ENCODE results near the gene RNF6.
A peak's percentile ranks its signal among the peaks of the same experiment; 100 is the strongest.
"Not testable (repeated sequence)": the region's sequence is repeated elsewhere in the genome, so short reads cannot be mapped to it uniquely, and the experiment has no call there.

The RNF6 gene

DNA sequence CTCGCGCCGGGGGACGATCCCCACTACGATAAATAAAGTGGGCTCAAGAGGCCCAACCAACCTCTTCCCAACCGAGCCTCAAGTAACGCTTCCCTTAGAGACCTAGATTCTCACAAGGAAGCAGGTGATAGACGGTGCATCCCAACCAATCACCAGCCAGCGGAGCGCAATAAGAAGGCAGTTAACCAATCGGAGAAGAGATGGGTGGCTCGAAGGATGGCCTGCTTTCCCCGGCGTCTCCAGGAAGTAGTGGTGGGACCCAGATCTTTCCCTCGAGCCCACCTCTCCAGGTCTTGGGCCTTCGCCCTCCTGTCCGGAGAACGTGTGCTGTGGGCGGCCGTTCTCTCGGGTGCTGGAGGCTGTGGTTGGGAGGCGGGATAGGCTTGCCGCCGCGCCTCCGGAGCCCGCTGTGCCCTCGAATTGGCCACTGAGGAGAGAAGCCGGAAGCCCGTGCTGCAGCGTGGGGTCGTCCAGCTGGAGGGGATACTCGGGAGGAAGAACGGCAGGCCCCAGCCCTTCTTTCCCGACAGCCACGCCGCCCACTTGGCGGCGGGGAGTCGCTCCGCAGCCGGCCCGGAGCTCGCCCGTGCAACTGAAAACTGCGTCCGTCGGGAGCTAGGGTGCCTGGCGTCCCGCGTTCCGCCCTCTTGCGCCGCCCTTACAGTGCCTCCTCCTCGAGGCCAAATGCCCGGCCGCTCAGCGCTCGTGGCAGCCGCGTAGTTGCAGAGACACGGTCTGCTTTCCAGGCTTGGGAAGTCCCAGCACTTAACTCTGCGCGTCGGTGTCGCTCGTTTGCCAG is at the start of gene RNF6:
Gene RNF6 (minus strand): TSS at position 594 of the 799 bp plus-strand sequence. CDS start 2,665 bp downstream, outside the sequence.
- no peaks in the 10 kb centered on the region for H3K27me3 Mint-ChIP-seq
- peak; percentile 94 for DNase-seq
- peaks cover 44% of the 10 kb centered on the region for H3K4me1 Mint-ChIP-seq (ENCODE audit: low read depth)
- H3K36me3 Mint-ChIP-seq (ENCODE audit: low read depth) = peaks cover 50% of the 10 kb centered on the region
- peak within 1 kb of the TSS; percentile 99 for H3K27ac Mint-ChIP-seq
- peak within 1 kb of the TSS; percentile 95 for H3K4me3 Mint-ChIP-seq
- H3K9me3 Mint-ChIP-seq = no peaks in the 10 kb centered on the region

DNA sequence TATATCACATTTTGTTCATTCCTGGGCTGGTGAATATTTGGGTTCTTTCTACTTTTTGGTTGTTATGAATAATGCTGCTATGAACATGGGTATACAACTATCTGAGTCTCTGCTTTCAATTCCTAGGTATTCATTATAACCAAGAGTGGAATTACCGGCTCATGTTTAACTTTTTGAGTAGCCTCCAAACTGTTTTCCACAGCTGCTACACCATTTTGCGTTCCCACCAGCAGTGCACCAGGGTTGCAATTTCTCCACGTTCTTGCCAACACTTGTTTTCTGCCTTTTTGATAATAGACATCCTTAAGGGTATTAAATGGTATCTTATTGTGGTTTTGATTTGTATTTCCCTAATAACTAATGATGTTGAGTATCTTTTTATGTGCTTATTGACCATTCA is 48.6 kb upstream of the RNF6 start:
- H3K4me3 Mint-ChIP-seq = no peak overlapping the region
- H3K36me3 Mint-ChIP-seq (ENCODE audit: low read depth) = no peaks in the 10 kb centered on the region
- H3K27me3 Mint-ChIP-seq = no peaks in the 10 kb centered on the region
- peaks cover 44% of the 10 kb centered on the region for H3K4me1 Mint-ChIP-seq (ENCODE audit: low read depth)
- no peaks in the 10 kb centered on the region for H3K9me3 Mint-ChIP-seq
- H3K27ac Mint-ChIP-seq = no peak overlapping the region
- DNase-seq = no peak

DNA sequence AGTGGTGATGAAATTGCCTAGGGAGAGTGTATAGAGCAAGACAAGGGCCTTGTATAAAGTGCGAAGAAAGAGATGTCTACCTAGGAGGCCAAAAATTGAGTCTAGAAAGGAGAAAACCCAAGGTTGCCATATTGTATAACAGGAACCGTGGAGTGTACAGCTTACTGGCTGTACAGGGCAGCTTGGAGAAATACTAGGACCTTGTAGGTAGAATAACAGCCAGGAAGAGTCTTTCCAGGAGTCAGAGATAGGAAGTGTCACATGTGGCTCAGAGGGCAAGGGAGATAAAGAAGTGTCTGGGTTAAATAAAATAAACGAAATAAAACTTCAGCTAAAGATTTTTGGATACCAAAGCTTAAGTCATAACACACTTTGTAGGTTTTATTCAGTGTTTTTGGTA is 44.2 kb upstream of the RNF6 start:
- no peaks in the 10 kb centered on the region for H3K27me3 Mint-ChIP-seq
- H3K4me3 Mint-ChIP-seq = no peak overlapping the region
- H3K9me3 Mint-ChIP-seq = peaks cover 5% of the 10 kb centered on the region
- H3K36me3 Mint-ChIP-seq (ENCODE audit: low read depth) = peaks cover 3% of the 10 kb centered on the region
- DNase-seq = no peak
- no peak overlapping the region for H3K27ac Mint-ChIP-seq
- H3K4me1 Mint-ChIP-seq (ENCODE audit: low read depth) = peaks cover 53% of the 10 kb centered on the region

DNA sequence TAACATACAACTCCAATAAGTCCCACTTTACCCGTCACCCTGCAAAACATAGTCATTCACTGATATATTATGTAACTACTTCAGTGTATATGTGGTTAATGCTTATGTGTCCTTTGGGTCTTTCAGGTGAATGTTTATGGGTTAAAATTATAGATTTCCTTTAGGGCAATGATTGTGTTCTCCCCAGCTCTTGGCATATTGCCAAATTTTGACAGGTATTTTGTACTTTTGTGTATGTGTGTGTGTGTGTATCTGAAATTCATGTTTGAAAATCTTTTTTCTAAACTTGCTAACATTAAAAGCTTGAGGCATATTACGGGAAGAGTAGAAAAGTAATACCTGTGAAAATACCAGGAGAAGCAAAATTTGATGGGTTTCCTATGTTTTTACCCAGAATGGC is 40.0 kb upstream of the RNF6 start:
- no peak for DNase-seq
- Mint-ChIP-seq H3K36me3 (ENCODE audit: low read depth) (peaks cover 3% of the 10 kb centered on the region), H3K27ac (no peak overlapping the region), H3K4me3 (no peak overlapping the region), H3K4me1 (ENCODE audit: low read depth) (peaks cover 58% of the 10 kb centered on the region), H3K27me3 (no peaks in the 10 kb centered on the region), H3K9me3 (peaks cover 5% of the 10 kb centered on the region)

DNA sequence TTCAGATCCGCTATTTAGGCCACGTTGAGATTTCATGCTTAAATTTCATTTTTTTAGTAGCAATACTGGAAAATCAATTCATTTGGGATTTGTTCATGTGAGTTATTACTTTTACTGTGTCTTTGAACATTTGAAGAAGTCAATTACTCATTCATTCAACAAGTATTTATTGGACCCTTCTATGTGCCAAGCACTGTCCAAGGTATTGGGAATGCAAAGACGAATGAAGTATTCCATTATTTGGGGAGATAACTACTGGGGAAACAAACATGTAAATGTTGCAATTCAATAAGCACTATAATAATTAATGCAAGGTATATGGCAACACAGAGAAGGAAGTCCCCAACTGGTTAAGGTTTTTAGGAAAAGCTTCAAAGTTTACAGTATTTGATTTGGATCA is 37.5 kb upstream of the RNF6 start:
- Mint-ChIP-seq H3K4me1 (ENCODE audit: low read depth) (peaks cover 60% of the 10 kb centered on the region), H3K27ac (no peak overlapping the region), H3K36me3 (ENCODE audit: low read depth) (peaks cover 6% of the 10 kb centered on the region), H3K27me3 (no peaks in the 10 kb centered on the region), H3K4me3 (no peak overlapping the region), H3K9me3 (peaks cover 4% of the 10 kb centered on the region)
- no peak for DNase-seq

DNA sequence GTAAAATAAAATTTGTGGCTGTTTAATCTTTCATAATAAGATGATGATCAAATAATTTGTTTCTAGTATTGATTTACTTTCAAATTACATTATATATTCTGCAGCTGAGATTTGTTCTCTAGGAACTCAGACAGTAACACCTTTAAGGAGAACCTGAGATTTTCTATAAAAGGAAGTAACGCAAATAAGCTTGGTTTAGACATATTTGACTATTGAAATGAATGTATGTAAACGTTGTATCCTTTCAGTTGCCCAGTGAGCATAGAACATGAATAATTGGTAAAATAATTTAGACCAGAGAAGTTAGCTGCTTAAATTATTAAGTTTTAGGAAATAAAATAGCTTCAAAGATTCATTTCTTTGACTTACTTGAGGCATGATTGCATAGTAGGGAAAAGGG is 34.9 kb upstream of the RNF6 start:
- Mint-ChIP-seq H3K36me3 (ENCODE audit: low read depth) (peaks cover 8% of the 10 kb centered on the region), H3K9me3 (no peaks in the 10 kb centered on the region), H3K4me3 (no peak overlapping the region), H3K27me3 (no peaks in the 10 kb centered on the region), H3K27ac (no peak overlapping the region), H3K4me1 (ENCODE audit: low read depth) (peaks cover 59% of the 10 kb centered on the region)
- DNase-seq = no peak

DNA sequence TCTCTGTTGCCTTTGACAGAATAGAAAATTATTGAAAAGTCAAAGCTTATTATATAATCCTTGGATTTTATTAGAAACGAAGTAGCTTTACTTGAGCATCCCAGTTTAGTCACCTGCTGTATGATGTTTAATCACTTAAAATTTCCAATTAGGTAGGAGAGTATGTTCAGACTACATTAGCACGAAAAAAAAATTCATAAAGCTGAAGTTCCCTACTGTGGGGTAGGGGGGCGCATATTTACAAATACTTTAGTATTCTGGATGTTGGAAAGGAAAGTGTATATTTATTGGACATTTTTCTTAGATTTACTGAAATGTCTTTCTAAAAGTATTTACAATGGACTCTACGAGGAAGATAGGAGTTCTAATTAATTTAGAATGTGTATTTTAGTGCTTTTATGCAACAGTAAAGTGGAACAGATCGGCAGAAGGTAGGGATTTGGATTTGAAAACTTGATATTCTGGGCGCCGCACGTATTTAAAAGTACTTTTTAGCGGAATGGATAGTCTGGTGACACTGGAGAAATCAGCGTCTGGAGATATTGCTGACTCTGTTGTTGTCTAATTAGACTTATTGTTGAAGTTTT is 33.7 kb upstream of the RNF6 start:
- peak overlapping the region; percentile 85 for H3K4me3 Mint-ChIP-seq
- no peaks in the 10 kb centered on the region for H3K27me3 Mint-ChIP-seq
- peaks cover 49% of the 10 kb centered on the region for H3K4me1 Mint-ChIP-seq (ENCODE audit: low read depth)
- no peaks in the 10 kb centered on the region for H3K9me3 Mint-ChIP-seq
- H3K27ac Mint-ChIP-seq = no peak overlapping the region
- DNase-seq = no peak
- peaks cover 8% of the 10 kb centered on the region for H3K36me3 Mint-ChIP-seq (ENCODE audit: low read depth)

DNA sequence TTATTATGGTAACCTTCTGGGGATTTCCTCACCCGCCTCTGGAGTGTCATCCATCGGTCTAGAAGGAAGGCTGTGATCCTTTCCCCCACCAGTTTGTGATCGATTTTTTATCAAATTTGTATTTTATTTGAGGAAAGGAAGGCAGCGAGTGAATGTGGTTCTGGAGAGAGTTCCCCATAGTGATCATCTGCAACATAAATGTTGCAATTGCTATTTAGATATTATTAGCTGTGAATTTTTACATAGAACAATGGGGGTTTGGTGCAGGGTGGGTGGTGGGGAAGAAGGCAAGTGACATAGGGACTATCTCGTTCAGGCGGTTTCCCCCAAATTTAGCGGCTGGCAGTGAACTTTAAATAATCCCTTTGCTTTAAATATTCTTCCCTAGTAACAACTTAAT is 33.0 kb upstream of the RNF6 start:
- H3K36me3 Mint-ChIP-seq (ENCODE audit: low read depth) = peaks cover 8% of the 10 kb centered on the region
- peak overlapping the region; percentile 85 for H3K4me3 Mint-ChIP-seq
- peak overlapping the region; percentile 84 for H3K27ac Mint-ChIP-seq
- H3K4me1 Mint-ChIP-seq (ENCODE audit: low read depth) = peaks cover 44% of the 10 kb centered on the region
- no peaks in the 10 kb centered on the region for H3K27me3 Mint-ChIP-seq
- no peak for DNase-seq
- H3K9me3 Mint-ChIP-seq = no peaks in the 10 kb centered on the region

DNA sequence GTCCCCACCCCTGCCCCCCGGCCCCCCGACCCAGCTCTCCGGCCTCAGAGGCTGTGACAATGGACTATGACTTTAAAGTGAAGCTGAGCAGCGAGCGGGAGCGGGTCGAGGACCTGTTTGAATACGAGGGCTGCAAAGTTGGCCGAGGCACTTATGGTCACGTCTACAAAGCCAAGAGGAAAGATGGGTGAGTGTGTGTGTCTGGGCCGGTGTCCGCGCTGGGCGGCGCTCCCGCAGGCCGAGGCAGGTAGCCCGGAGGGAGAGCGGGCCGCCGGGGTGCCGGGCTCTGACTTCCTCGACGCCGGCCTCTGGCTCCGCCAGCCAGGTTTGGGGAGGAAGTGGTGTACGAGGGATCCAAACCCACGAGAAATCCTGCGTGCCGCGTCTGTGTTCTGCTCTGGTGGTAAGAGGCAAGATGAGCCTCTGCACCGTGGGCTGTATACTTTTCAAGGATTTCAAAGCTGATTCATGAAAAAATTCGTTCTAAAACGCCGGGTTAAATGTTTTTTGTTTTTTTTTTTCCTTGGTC is 32.5 kb upstream of the RNF6 start:
- peak; percentile 66 for DNase-seq
- Mint-ChIP-seq H3K4me3 (peak overlapping the region; percentile 85), H3K27ac (peak overlapping the region; percentile 84), H3K36me3 (ENCODE audit: low read depth) (peaks cover 8% of the 10 kb centered on the region), H3K4me1 (ENCODE audit: low read depth) (peaks cover 40% of the 10 kb centered on the region), H3K9me3 (no peaks in the 10 kb centered on the region), H3K27me3 (no peaks in the 10 kb centered on the region)

DNA sequence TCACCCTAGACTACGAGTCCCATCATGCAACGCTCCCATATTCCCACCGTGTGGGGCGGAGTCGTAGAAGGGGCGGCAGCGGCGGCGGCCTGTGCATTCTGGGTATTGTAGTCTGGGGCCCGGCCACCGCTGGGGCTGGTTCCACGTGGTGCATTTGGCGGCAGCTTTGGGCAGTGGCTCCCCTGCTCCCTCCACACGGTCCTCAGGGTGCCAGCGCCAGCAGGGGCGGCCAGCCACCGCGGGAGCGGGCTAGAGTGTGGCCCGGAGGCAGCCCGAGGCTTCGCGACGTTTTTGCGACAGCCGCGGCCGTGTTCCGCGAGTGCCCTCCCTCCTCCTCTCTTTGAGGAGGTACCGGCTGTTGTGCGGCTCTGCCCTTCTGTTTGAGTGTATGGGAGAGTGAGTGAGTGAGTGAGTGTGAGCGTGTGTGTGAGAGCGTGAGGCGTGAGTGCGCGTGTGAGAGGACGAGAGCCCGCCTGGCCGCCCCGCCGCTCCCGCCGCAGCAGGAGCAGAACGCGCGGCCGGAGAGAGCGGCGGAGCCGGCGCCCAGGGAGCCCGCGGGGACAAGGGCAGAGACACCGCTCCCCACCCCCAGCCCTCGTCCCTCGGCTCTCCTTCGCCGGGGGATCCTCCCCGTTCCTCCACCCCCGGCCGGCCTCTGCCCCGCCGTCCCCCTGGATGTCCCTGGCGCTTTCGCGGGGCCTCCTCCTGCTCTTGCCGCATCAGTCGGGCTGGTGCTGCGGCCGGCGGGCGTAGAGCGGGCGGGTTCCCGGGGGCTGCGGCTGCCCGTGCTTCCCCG is 31.9 kb upstream of the RNF6 start, which contains the start of gene CDK8:
Gene CDK8 (plus strand): TSS at position 343 of the 796 bp plus-strand sequence. CDS start 513 bp downstream, outside the sequence.
- H3K9me3 Mint-ChIP-seq = no peaks in the 10 kb centered on the region
- H3K27ac Mint-ChIP-seq = peak within 1 kb of the TSS; percentile 92
- H3K4me3 Mint-ChIP-seq = peak within 1 kb of the TSS; percentile 85
- peak; percentile 95 for DNase-seq
- peaks cover 38% of the 10 kb centered on the region for H3K4me1 Mint-ChIP-seq (ENCODE audit: low read depth)
- peaks cover 8% of the 10 kb centered on the region for H3K36me3 Mint-ChIP-seq (ENCODE audit: low read depth)
- H3K27me3 Mint-ChIP-seq = no peaks in the 10 kb centered on the region

DNA sequence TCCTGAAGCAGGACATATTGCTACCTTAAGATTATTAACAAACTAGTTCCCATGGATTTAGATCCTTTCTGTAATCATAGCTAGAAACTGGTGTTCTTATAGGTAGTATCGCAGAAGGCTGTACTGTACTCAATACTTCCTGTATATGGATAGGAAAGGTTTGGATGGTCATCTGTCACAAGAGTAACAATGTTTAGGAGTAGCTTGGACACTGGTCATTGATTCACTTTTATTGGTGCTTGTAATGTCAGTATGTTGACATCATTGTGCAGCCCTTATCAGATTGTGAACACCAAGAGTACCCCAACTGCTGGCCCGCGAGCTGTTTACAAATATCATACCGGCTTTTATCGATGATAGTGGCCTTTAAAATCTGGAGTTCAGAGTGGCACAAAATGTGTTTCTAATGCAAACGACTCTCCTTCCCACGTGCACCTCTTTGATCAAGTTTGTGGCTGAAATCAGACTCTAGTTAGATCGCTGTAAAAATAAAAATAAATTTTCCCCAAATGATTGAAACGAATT is 31.2 kb upstream of the RNF6 start:
- H3K36me3 Mint-ChIP-seq (ENCODE audit: low read depth) = peaks cover 8% of the 10 kb centered on the region
- H3K9me3 Mint-ChIP-seq = no peaks in the 10 kb centered on the region
- H3K27me3 Mint-ChIP-seq = no peaks in the 10 kb centered on the region
- peaks cover 36% of the 10 kb centered on the region for H3K4me1 Mint-ChIP-seq (ENCODE audit: low read depth)
- peak overlapping the region; percentile 85 for H3K4me3 Mint-ChIP-seq
- DNase-seq = no peak
- peak overlapping the region; percentile 92 for H3K27ac Mint-ChIP-seq

DNA sequence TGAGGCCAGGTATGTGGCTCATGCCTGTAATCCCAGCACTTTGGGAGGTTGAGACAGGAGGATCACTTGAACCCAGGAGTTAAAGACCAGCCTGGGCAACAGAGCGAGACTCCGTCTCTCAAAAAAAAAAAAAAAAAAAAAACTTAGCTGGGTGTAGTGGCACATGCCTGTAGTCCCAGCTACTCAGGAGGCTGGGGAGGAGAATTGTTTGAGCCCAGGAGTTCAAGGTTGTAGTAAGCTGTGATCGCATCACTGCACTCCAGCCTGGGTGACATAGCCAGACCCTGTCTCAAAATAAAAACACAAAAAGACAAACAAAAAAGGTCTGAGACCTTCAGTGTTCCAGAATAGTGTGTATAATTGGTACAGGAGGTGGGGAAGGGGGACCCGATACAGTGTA is 29.9 kb upstream of the RNF6 start:
- H3K9me3 Mint-ChIP-seq; H3K27me3 Mint-ChIP-seq; H3K36me3 Mint-ChIP-seq (ENCODE audit: low read depth); DNase-seq; H3K27ac Mint-ChIP-seq; H3K4me3 Mint-ChIP-seq: not testable (repeated sequence)
- peaks cover 24% of the 10 kb centered on the region for H3K4me1 Mint-ChIP-seq (ENCODE audit: low read depth)

DNA sequence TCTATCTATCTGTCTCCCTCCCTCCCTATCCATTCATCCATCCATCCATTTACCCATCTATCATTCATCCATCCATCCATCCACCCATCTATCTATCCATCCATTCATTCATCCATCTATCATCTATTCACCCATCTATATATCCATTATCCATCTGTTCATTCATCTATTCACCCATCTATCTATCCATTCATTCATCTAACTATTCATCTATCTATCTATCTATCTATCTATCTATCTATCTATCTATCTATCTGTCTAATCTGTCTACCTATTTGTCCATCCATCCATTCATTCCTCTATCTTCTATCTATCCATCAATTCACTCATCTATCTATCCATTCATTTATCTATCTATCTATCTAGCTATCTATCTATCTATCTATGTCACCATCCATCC is 27.4 kb upstream of the RNF6 start:
- Mint-ChIP-seq H3K9me3 (no peaks in the 10 kb centered on the region), H3K36me3 (ENCODE audit: low read depth) (peaks cover 4% of the 10 kb centered on the region), H3K4me3 (no peak overlapping the region), H3K4me1 (ENCODE audit: low read depth) (peaks cover 4% of the 10 kb centered on the region), H3K27ac (no peak overlapping the region), H3K27me3 (no peaks in the 10 kb centered on the region)
- no peak for DNase-seq

DNA sequence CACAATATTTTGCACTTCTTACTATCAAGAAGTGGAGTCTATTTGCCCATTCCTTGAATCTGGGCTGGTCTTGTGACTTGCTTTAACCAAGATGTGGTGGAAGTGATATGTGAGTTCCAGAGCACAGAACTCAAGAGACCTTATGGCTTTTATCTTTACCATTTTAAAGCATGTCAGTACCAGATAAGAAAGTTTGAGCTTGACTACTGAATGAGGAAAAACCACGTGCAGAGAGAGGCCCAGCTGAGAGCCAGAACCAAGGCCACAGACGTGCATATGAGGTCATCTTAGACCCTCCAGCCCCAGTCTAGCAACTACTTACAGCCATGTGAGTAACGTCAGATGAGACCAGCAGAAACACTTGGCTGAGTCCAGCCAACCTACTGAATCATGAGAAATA is 25.5 kb upstream of the RNF6 start:
- no peak overlapping the region for H3K27ac Mint-ChIP-seq
- H3K9me3 Mint-ChIP-seq = no peaks in the 10 kb centered on the region
- H3K36me3 Mint-ChIP-seq (ENCODE audit: low read depth) = no peaks in the 10 kb centered on the region
- H3K27me3 Mint-ChIP-seq = peaks cover under 1% of the 10 kb centered on the region
- no peak for DNase-seq
- H3K4me3 Mint-ChIP-seq = no peak overlapping the region
- H3K4me1 Mint-ChIP-seq (ENCODE audit: low read depth) = no peaks in the 10 kb centered on the region

Measured in activated T-cell treated with anti-CD3 and anti-CD28 coated beads, Interleukin-2, amount 50 U/mL, for 24 hours (primary cell).